Measurements from ENCODE around the gene SRD5A3. TPM values are rescaled to one million over a fixed set of nuclear protein-coding genes. Genes with fewer than 3 reads are reported as not detected.

Gene SRD5A3
- total RNA-seq, 1 experiment from 2014 or later, result 17.0 TPM

DNA sequence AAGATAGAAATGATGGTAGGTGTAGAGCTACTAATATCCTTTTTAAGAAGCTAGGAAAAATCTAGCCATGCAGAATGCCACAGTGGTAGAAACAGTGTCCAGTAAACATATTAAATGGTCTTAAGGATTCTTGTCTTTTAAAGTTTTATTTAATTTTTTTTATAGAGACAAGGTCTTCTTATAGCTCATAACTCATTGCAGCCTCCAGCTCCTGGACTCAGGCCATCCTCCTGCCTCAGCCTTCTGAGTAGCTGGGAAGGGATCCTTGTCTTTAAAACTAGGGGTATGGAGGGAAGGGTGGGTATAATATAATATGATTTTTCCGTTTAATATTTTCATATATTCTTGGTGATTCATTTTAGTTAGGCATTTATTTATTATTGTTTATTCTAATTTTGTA lies 53.5 kb downstream of the SRD5A3 start:
- H3K4me3 ChIP-seq (ENCODE audit: low read depth in 2 of 2, low read length in 2 of 2), result no peak overlapping the region
- ATAC-seq (no peak), DNase-seq (ENCODE audit: low read depth, low spot score) (no peak)
- H3K27ac ChIP-seq (ENCODE audit: low read length), result no peak overlapping the region
- H3K27me3 ChIP-seq (ENCODE audit: control insufficient read depth, insufficient read depth, low read length), result no peaks in the 10 kb centered on the region
- peaks cover 9% of the 10 kb centered on the region for H3K4me1 ChIP-seq (ENCODE audit: control insufficient read depth, insufficient read depth, low read length)
- TF ChIP-seq REST (IDR thresholded peaks at IDR 0.05; ENCODE audit: insufficient read depth in 1 of 2, low read depth in 2 of 2, low read length in 1 of 2), result no peak
- no peak for TF ChIP-seq POLR2AphosphoS5 (IDR thresholded peaks at IDR 0.05; ENCODE audit: low read depth, low read length)
- TF ChIP-seq SIN3A (IDR thresholded peaks at IDR 0.05; ENCODE audit: borderline replicate concordance, insufficient read depth, low read depth, low read length), result no peak
- TF ChIP-seq, protein P1, sequence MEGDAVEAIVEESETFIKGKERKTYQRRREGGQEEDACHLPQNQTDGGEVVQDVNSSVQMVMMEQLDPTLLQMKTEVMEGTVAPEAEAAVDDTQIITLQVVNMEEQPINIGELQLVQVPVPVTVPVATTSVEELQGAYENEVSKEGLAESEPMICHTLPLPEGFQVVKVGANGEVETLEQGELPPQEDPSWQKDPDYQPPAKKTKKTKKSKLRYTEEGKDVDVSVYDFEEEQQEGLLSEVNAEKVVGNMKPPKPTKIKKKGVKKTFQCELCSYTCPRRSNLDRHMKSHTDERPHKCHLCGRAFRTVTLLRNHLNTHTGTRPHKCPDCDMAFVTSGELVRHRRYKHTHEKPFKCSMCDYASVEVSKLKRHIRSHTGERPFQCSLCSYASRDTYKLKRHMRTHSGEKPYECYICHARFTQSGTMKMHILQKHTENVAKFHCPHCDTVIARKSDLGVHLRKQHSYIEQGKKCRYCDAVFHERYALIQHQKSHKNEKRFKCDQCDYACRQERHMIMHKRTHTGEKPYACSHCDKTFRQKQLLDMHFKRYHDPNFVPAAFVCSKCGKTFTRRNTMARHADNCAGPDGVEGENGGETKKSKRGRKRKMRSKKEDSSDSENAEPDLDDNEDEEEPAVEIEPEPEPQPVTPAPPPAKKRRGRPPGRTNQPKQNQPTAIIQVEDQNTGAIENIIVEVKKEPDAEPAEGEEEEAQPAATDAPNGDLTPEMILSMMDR (IDR thresholded peaks at IDR 0.05), result no peak
- TF ChIP-seq TCF7L2 (IDR thresholded peaks at IDR 0.05; ENCODE audit: low read depth, low read length), result no peak
- in situ Hi-C loops (cut with HindIII; ENCODE audit: low pct_unique_long_range_greater_than_20kb, low sequenced_read_pairs), result no loop called here
- H3K36me3 ChIP-seq (ENCODE audit: control insufficient read depth, insufficient read depth, low read length), result peaks cover 8% of the 10 kb centered on the region
- ChIA-PET CTCF (interaction anchor here (0.6 kb wide), 1 partner anchor 72 kb away, joined by 4 read pairs; no protein-coding TSS in a partner anchor), POLR2A (interaction anchor here (0.7 kb wide), 1 partner anchor 9 kb away, joined by 4 read pairs; no protein-coding TSS in a partner anchor)
- intact Hi-C loops (cut with micrococcal nuclease; ENCODE audit: unreplicated experiment), result loop anchor here (5.0 kb wide), 1 partner anchor 52 kb away; the partner anchor contains the start of gene SRD5A3
- BruUV-seq (replicated peaks), result no TSS peak
- no peaks in the 10 kb centered on the region for H3K9me3 ChIP-seq (ENCODE audit: control insufficient read depth, insufficient read depth, low read depth, low read length)

- in situ Hi-C loops (cut with HindIII; ENCODE audit: low pct_unique_long_range_greater_than_20kb, low sequenced_read_pairs) (no loop called here), intact Hi-C loops (cut with micrococcal nuclease; ENCODE audit: unreplicated experiment) (no loop called here)
- no TSS peak for BruUV-seq (replicated peaks)
- Histone ChIP-seq H3K36me3 (ENCODE audit: control insufficient read depth, insufficient read depth, low read length) (peaks cover 13% of the 10 kb centered on the region), H3K4me3 (ENCODE audit: low read depth in 2 of 2, low read length in 2 of 2) (no peak overlapping the region), H3K4me1 (ENCODE audit: control insufficient read depth, insufficient read depth, low read length) (no peaks in the 10 kb centered on the region), H3K9me3 (ENCODE audit: control insufficient read depth, insufficient read depth, low read depth, low read length) (no peaks in the 10 kb centered on the region), H3K27me3 (ENCODE audit: control insufficient read depth, insufficient read depth, low read length) (no peaks in the 10 kb centered on the region), H3K27ac (ENCODE audit: low read length) (no peak overlapping the region)
- CTCF ChIA-PET, result no interaction called here
- no peak for TF ChIP-seq REST (IDR thresholded peaks at IDR 0.05; ENCODE audit: insufficient read depth in 1 of 2, low read depth in 2 of 2, low read length in 1 of 2)
- no peak for TF ChIP-seq SIN3A (IDR thresholded peaks at IDR 0.05; ENCODE audit: borderline replicate concordance, insufficient read depth, low read depth, low read length)
- TF ChIP-seq, protein P1 (IDR thresholded peaks at IDR 0.05), result no peak
- TF ChIP-seq TCF7L2 (IDR thresholded peaks at IDR 0.05; ENCODE audit: low read depth, low read length), result no peak
- TF ChIP-seq POLR2AphosphoS5 (IDR thresholded peaks at IDR 0.05; ENCODE audit: low read depth, low read length), result no peak
- no peak for DNase-seq (ENCODE audit: low read depth, low spot score)
- POLR2A ChIA-PET, result no interaction called here
- no peak for ATAC-seq
Measured at GRCh38 chr4:55405073-55405472, 59.0 kb downstream of the SRD5A3 start.
